Activated CD4-positive, alpha-beta T cell treated with anti-CD3 and anti-CD28 coated beads, Interleukin-2, amount 50 U/mL, for 4 hours (primary cell): Measurements from ENCODE around the gene ATP6V0E1.
"Not testable (repeated sequence)": the region's sequence is repeated elsewhere in the genome, so short reads cannot be mapped to it uniquely, and the experiment has no call there.

Experiments used
- DNase-seq, 2 experiments: peaks; one replicate each; pipeline ENCODE4 v3.0.0-alpha.2; 2020

The ATP6V0E1 gene

DNA sequence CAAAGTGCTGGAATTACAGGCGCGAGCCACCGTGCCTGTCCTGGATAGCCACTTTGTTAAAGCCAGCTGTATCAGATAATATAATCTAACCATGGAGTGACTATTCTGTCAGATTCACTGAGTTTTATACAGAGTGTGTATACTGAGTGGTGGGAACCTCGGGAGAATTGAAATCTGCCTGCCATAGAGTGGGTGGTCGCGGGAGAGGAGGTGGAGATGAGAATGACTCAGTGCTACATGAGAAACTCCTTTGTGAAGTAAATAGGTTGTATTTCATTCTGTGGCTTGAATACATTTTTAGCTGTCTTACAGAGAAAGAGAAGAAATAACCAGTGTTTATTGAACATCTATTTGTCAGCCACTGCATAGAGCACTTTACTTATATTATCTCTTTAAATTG, 26.4 kb downstream of the ATP6V0E1 start:
- peak; percentile 7 to 9 for DNase-seq

DNA sequence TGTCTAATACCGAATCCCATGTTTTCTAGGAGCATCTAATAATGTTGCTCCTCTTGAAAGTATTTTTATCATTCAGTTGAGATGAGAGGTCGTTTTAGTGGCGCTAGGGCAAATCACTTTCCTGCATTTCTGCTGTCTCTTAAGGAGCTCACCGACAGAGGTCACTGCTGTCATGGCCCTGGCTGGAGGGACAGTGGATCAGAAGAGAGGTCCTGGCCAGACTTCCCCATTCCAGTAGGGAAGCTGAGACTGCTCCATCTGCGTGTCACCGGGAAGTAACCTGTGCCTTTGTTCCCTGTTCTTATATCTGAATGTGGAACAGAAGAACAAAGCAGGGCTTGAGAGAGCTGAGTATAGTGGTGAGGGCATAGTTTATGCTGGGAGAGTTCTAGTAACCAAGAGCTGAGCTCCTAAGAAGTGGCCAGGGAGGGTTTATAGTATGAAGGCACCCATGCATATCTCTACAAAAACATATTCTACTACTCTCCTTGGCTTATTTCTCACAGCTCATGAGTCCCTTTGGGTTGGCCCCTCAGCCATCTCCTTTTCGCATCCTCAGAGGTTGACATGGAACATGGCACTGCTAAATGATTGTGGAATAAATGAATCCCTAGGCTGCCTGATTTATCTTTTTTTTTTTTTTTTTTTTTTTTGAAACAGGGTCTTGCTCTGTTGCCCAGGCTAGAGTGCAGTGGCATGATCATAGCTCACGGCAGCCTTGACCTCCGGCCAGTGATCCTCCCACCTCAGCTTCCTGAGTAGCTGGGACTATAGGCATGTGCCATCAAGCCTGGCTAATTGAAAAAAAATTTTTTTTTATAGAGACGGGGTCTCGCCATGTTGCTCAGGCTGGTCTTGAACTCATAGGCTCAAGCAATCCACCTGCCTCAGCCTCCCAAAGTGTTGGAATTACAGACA, 27.2 kb downstream of the ATP6V0E1 start:
- DNase-seq: no peak

DNA sequence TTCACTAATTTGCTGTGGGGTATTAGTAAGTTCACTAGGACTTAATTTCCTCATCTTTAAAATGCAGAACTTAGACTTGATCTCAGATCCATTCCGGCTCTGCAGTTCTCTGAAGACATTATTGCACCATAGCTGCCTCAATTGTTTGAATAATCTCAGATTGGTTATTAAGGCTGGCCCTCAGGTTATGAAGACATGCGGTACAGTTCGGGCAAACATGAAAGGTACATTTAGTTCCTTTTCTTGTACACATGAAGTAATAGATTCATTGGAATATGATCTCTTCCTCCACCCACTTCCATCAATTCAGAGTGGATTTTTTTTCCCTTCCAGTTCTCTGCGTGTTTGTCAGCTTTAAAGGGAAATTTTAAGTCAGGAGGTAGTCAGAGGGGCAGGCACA, 28.0 kb downstream of the ATP6V0E1 start:
- no peak for DNase-seq

DNA sequence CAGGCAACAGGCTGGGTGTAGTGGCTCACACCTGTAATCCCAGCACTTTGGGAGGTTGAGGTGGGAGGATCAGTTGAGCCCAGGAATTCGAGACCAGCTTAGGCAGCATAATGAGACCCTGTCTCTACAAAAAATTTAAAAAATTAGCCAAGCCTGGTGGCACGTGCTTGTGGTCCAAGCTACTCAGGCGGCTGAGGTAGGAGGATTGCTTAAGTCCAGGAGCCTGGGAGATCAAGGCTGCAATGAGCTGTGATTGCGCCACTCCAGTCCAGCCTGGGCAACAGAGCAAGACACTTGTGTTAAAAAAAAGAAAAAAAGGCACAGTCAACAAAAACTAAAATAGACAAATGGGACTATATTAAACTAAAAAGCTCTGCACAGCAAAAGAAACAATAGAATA, 29.3 kb downstream of the ATP6V0E1 start:
- no peak for DNase-seq

DNA sequence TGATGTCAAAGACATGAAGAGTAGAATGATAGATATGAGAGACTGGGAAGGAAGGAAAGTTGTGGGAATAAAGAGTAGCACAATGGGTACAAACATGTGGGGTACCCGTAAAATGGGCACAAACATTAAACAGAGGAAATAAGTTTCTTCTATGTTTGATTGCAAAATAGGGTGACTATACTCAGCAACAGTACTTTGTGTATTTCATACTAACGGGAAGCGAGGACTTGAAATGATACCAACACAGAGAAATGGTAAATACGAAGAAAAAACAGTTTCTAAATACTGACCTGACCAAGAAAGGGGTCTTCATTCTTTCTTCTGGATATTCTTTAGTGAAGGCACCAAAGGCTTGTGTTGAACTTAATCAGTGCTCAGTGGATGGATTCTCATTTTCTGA, 31.1 kb downstream of the ATP6V0E1 start:
- no peak for DNase-seq

DNA sequence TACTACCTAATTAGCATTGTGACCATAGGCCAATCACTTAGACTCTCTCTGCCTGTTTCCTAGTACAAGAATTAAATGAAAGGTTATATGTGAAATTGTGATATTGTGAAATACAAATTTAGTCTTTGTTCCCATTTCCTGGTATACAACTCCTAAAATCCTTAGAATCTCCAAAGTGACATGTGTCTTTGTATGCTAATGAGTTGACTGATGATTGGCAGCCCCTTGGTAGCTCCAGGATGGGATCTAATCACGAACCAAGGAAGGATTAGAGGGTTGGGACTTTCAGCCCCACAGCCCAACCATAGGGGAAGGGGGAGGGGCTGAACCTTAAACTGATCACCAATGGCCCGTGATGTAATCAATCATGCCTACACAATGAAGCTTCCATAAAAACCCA, 31.6 kb downstream of the ATP6V0E1 start:
- no peak for DNase-seq

DNA sequence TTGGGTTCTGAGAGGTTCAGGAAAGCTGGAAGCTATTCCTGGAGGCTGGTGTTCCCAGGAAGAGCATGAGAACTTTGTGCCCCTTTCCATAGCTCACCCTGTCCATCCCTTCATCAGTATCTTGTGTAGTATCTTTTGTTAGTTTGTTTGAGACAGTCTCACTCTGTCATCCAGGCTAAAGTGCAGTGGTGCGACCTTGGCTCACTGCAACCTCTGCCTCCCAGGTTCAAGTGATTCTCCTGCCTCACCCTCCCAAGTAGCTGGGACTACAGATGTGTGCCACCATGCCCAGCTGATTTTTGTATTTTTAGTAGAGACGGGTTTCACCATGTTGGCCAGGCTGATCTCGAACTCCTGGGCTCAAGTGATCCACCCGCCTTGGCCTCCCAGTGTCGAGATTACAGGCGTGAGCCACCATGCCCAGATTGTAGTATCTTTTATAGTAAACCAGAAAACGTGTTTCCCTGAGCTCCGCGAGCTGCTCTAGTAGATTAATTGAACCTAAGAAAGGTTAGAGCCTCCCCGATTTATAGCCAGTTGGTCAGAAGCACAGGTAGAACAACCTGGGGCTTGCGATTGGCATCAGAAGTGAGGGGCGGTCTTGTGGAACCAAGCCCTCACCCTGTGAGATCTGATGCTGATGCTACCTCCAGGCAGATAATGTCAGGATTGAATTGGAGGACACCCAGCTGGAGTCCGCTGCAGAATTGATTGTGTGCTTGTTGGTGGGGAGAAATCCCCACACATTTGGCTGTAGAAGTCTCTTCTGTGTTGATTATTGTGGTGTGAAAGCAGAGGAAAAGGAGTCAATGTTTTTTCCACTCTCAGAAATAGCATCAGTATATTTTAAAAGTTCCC, 32.3 kb downstream of the ATP6V0E1 start:
- no peak for DNase-seq

DNA sequence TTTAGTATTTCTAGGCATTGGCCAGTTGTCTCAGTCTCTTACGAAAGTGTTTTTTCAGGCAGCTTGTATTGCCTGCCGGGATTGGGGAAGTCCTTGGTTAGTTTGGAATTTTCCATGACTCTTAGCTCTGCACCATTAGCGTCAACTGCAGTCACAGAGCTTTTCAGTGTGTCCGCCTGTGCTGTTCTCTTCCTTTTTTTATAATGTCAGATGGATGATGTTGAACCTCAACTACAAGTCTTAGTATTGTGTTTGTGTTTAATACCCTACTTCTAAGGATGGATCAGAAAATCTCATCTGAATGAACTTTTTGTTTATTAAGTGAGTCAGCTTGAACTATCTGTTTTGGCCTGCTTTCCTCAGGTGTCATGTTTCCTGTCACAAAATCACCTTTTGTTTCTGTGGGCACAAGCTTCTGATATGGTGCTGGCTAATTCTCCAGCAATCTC, 33.1 kb downstream of the ATP6V0E1 start:
- DNase-seq: no peak

DNA sequence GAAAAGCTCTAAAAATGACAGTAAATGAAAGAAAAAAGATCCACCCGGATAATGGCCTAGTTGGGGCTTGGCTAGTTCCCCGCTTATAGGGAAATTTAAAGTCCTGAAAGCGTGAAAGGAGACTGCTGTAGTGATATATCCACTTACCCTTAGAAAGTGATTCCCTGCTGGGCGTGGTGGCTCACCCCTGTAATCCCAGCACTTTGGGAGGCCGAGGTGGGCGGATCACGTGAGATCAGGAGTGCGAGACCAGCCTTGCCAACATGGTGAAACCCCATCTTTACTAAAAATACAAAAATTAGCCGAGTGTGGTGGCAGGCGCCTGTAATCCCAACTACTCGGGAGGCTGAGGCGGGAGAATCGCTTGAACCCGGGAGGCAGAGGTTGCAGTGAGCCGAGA, 33.5 kb downstream of the ATP6V0E1 start:
- DNase-seq: not testable (repeated sequence)

DNA sequence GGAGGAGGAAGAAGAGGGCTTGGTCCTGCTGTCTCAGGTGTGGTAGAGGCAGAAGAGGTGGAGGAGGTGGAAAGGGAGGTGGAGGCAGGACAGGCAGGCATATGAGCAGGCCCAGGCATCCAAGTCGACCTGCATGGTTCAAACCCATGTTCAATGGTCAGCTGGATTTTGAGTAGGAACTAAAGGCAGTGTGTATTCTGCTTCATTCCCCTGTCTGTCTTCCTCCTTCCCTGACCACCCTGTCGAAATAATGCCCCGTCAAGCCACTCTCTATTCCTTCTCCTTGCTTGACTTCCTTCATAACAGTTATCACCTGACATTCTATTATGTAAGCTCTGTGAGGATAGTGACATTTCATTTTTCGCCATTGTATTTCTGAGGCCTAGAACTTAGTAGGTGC, 34.8 kb downstream of the ATP6V0E1 start:
- no peak for DNase-seq

DNA sequence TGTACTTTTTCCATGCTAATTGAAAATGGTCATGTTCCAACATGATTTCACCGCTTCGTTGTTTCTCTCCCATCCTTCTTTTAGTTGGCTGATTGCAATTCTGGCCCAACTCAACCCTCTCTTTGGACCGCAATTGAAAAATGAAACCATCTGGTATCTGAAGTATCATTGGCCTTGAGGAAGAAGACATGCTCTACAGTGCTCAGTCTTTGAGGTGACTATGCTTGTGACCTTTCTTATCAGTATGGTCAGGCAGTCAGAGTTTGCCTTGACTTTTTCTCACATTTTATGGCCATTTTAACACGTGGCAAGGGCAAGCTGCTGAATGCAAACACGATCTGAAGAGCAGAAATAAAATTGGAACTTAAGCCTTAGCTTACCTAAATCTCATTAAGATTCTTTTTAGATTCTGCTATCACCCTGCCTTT, 36.6 kb downstream of the ATP6V0E1 start:
- no peak for DNase-seq

DNA sequence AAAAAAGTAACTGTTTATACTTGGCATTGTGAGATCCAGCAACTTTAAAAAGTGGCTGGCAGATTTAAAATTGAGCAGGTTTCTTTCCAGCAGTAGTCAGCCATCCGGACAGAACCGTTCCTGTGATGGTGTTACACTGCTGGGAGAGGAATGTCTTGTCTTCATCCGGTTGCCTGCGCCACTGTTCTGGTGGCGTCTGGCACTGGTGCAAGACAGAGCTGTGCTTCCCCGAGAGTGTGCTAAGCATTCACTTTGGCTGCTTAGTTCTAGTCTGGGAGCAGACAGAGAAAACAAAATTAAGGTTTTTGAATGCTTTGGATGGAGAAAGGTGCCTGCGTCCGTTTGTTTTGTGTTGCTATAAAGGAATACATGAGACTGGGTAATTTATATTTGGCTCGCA, 37.1 kb downstream of the ATP6V0E1 start:
- no peak for DNase-seq

DNA sequence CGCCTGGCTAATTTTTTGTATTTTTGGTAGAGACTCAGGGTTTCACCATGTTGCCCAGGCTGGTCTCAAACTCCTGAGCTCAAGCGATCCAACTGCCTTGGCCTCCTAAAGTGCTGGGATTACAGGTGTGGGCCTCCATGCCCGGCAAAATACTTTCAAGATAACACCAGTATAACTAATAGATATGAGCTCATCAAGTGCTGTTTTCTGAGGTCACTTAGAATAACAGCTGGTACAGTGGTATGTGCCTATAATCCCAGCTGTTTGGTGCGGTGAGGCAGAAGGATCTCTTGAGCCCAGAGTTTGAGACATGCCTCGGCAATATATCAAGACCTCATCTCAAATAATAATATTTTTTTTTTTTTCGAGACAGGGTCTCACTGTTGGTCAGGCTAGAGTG, 42.1 kb downstream of the ATP6V0E1 start:
- DNase-seq: no peak

DNA sequence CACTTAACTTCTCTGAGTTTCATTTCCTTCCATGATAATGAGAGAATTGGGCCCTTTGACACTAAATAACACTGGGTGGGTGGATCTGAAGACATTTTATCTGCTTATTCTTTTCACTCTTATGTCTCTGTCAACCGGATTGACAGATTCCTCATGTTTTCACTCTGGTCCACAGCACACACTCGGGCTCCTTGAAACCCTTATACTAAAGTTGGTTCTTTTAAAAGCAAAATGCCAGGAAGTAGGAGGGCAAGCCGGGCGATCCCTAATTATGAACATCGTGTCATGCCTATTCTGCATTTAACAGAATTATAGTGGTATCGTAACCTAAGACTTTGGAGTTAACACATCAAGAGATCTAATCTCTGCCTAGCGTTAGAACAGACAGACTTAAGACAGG, 44.3 kb downstream of the ATP6V0E1 start:
- no peak for DNase-seq

DNA sequence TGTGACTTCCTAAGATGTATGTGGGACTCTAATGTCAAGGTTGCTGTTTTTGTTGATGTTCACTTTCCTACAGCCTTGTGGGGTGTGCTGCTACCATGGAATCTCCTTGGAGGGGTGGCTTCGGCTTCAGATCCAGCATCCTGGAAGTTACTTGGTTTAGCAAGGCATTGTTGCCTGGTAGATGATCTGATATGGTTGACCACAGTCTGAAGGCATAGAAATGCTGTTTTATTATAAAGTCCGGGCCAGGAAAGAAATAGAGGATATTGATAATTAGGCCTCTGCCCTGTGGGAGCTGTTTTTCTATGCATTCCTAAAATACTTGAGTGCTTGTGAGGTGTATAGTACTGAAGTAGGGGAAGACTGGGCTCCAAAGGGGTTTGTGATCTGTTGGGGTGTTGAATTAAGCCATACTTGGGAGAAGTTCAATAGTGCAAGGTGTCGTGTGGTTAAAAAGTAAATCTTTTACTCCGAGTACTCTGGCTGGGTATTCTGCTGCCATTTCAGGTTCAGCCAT, 45.3 kb downstream of the ATP6V0E1 start:
- DNase-seq: no peak

DNA sequence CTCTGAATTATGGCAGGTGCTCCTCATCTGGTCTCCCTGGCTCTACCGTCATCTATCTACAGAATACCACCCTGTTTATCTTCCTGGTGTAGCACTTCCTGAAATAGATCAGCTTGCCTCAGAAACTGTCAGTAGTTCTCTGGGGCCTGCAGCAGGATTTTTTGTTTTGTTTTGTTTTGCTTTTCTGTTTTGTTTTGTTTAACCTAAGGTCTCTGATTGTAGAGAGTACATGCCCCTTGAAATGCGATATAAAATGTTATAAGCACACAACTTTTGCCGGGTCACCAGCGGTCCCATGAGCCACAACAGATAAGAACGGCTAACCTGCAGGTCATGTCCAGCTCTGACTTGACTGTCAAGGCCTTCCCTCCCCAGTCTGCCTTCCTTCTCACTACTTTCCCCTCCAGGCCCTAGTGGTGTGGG, 45.9 kb downstream of the ATP6V0E1 start:
- DNase-seq: no peak

DNA sequence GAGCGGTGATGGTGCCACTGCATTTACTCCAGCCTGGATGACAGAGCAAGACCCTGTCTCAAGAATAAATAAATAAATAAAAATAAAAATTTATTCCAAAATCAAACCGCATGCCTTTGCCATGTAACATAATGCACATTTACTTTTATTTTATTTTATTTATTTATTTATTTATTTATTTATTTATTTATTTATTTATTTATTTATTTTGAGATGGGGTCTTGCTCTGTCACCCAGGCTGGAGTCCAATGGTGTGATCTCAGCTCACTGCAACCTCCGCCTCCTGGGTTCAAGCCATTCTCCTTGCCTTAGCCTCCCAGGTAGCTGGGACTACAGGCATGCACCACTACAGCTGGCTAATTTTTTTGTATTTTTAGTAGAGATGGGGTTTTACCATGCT, 48.5 kb downstream of the ATP6V0E1 start:
- not testable (repeated sequence) for DNase-seq

DNA sequence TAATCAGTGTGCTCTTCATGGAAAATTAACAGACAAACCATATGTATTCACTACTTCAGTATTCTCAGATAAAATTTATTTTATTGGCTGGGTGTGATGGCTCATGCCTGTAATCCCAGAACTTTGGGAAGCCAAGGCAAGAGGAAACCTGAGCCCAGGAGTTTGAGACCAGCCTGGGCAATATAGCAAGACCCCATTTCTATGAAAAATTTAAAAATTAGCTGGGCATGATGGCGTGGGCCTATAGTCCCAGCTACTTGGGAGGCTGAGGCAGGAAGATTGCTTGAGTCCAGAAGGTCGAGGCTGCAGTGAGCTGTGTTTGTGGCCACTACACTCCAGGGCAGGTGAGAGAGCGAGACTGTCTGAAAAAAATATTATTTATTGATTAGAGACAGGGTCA, 49.2 kb downstream of the ATP6V0E1 start:
- DNase-seq: no peak

DNA sequence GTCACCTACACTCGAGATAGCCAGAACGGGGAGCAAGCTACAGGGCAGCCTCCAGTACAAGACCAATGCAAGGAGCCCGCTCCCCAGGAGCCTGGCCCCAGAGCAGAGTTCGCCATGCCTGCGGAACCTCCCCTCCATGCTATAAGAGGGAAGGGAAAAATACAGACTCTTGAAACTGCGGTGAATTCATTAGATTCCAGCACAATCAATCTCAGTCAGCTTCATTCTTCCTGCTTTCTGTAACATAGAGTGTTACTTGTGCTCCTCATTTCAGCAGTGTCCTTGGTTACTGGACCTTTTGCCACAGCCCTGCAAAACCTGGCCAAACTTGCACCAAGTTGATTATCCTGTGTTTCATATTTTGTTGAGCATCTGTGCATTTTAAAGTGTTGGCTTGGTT, 50.4 kb downstream of the ATP6V0E1 start:
- DNase-seq: no peak

DNA sequence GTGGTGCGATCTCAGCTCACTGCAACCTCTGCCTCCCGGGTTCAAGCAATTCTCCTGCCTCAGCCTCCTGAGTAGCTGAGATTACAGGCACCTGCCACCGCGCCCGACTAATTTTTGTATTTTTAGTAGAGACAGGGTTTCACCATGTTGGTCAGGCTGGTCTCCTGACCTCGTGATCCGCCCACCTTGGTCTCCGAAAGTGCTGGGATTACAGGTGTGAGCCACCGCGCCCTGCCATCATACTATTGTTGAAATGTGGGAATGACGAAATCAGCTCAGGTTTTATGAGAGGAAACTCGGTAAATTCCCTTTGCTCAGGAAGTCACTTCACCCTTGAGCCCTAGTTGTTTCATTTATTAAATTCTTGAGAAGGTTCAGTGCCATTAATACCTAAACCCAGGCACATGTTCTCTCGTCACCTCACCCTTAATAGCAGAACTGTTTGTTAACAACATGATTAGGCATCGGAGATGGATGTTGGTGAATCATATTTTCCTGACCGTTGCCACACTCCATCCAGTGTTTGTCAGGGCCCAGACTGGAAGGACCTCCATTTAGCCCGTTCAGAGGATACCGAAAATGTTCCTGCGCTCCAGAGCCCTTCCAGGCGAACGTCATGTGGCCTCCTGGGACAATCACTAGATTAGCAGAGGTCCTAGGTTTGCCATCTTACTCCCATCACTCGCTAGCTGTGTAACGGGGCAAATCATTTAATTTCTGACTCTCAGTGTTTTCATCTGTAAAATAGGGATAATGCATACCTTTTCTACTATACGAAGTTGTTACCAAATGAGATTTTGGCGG, 52.5 kb downstream of the ATP6V0E1 start:
- DNase-seq: peak in 1 of 2 experiments; percentile 6

DNA sequence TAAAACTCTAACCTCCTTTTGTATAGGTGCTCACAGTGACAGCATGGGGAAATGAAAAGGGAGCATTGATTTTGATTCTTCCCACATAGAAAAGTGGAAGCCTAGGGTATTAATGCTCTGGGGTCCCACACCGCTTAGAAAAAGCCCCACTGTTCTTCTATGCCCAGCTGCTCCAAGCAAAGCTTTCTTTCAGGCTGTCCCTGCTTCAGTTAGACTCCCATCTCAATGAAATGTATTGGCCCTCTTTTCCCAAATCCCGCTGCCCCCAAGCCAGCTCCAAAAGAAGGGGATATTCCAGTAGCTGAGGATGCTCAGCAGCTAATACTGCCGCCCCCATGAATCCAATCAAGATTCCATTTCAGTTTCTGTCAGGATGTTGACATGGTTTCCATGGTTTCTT, 55.6 kb downstream of the ATP6V0E1 start:
- no peak for DNase-seq

DNA sequence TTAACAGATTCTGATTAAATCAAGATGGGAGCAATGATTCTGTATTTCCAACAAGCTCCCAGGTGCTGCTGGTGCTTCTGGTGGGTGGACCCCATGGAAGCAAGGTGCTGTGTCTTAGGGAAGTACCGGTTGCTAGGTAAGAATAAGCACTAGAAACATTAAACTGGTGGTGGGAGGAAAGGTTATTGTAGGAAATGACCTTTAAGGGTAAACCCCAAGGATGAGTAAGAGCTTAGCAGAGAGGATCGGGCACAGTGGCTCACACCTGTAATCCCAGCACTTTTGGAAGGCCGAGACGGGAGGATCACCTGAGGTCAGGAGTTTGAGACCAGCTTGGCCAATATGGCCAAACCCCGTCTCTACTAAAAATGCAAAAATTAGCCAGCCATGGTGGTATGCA, 56.4 kb downstream of the ATP6V0E1 start:
- DNase-seq: no peak
